HepG2 (cell line): ENCODE data around the gene PCSK5. TPM values are rescaled to one million over a fixed set of nuclear protein-coding genes. Genes with fewer than 3 reads are reported as not detected.

Experiments used
- ATAC-seq: fragments of 200-7000 bp; cut with Tn5 transposase; 3 replicates; pipeline ENCODE4 v1.9.1; 2020; ENCODE audit warnings: mild to moderate bottlenecking, moderate library complexity
- BruUV-seq: library from RNA; stranded (reverse); fragments of 400-500 nt; replicated peaks from 2 replicates; lab custom pipeline; 2021; lab: Mats Ljungman, UMichigan
- CTCF ChIA-PET: fragments of 300-600 bp; formaldehyde crosslinking; extraction: SDS; loops from one replicate; lab custom pipeline; 2021; ENCODE audit warnings: low total read pairs, inconsistent platforms, low intra/inter-chr PET ratio; lab: Yijun Ruan, JAX
- POLR2A ChIA-PET: fragments of 350-600 bp; sonication (Branson Sonifier 250); formaldehyde crosslinking; loops from one replicate; lab custom pipeline; 2020; ENCODE audit warnings: antibody characterized with exemption, inconsistent platforms; lab: Yijun Ruan, JAX
- DNase-seq: peaks from one replicate; pipeline ENCODE4 v3.0.0-alpha.2; 2015; ENCODE audit warnings: low spot score
- FAIRE-seq: peaks from 3 replicates; lab custom pipeline; 2011; peaks lifted over from hg19 to GRCh38; lab: Jason Lieb, UNC
- H2AFZ ChIP-seq: one replicate; pipeline ENCODE4 v1.6.1; 2011; ENCODE audit warnings: low read length, inconsistent platforms
- H3K27ac ChIP-seq: fragments of 300-600 bp; 3 replicates; pipeline ENCODE4 v1.8.0; 2011; ENCODE audit warnings: mixed run types, mild to moderate bottlenecking, mixed read lengths, low read length, inconsistent platforms; ENCODE audit not compliant: insufficient read depth; ENCODE audit errors: extremely low read length
- H3K27me3 ChIP-seq, 2 experiments: fragments of 200-600 bp in 1 of 2; 2 replicates in 1 of 2; 3 replicates in 1 of 2; pipeline versions ENCODE4 v1.6.0 to v1.8.0; 2011; ENCODE audit warnings: low read length in 2 of 2, mild to moderate bottlenecking in 2 of 2, moderate library complexity in 2 of 2, inconsistent platforms in 1 of 2; ENCODE audit not compliant: insufficient read depth in 2 of 2, control insufficient read depth in 1 of 2
- H3K36me3 ChIP-seq, 2 experiments: fragments of 200-600 bp in 1 of 2; replicated peaks in 1 of 2; 2 replicates in 1 of 2; 3 replicates in 1 of 2; pipeline versions ENCODE4 v1.5.1 to v1.8.0; 2011; ENCODE audit warnings: low read length in 2 of 2, inconsistent platforms in 1 of 2; ENCODE audit not compliant: insufficient read depth in 2 of 2, control insufficient read depth in 1 of 2
- H3K4me1 ChIP-seq: 2 replicates; pipeline ENCODE4 v1.5.1; 2012; ENCODE audit warnings: low read length, inconsistent platforms; ENCODE audit not compliant: insufficient read depth
- H3K4me2 ChIP-seq: 2 replicates; pipeline ENCODE4 v1.6.0; 2011; ENCODE audit warnings: low read depth, low read length, inconsistent platforms
- H3K4me3 ChIP-seq, 3 experiments: fragments of 200-600 bp in 1 of 3; sonication (generic), shearing (Covaris generic) in 1 of 3; replicated peaks in 1 of 3; 2 replicates each; pipeline ENCODE4 v1.5.1; 2011 to 2016; ENCODE audit warnings: low read length in 3 of 3, inconsistent platforms in 2 of 3, low read depth in 2 of 3, mild to moderate bottlenecking in 2 of 3, control low read depth in 1 of 3, mixed read lengths in 1 of 3; ENCODE audit not compliant: insufficient read depth in 1 of 3
- H3K79me2 ChIP-seq: one replicate; pipeline ENCODE4 v1.6.1; 2011; ENCODE audit warnings: low read length, inconsistent platforms; ENCODE audit not compliant: insufficient read depth
- H3K9ac ChIP-seq: 2 replicates; pipeline ENCODE4 v1.6.0; 2011; ENCODE audit warnings: mild to moderate bottlenecking, low read depth, low read length, inconsistent platforms; ENCODE audit not compliant: insufficient read depth
- H3K9me3 ChIP-seq: 2 replicates; pipeline ENCODE4 v1.5.1; 2012; ENCODE audit warnings: mild to moderate bottlenecking, low read length
- H4K20me1 ChIP-seq: 2 replicates; pipeline ENCODE4 v1.6.0; 2011; ENCODE audit warnings: inconsistent platforms, mild to moderate bottlenecking, low read length, moderate library complexity; ENCODE audit not compliant: insufficient read depth
- CHD2 ChIP-seq: IDR thresholded peaks from 2 replicates; pipeline ENCODE4 v1.6.1; 2011; ENCODE audit warnings: low read depth, low read length, improper control_type of control experiment
- HMG20A ChIP-seq: IDR thresholded peaks from 2 replicates; pipeline ENCODE4 v1.6.1; 2016; ENCODE audit warnings: borderline replicate concordance
- KLF6 ChIP-seq: IDR thresholded peaks from 2 replicates; pipeline ENCODE4 v1.8.0; 2016; ENCODE audit warnings: missing biosample characterization, missing genetic modification reagents
- ZNF282 ChIP-seq: fragments of 450-650 bp; IDR thresholded peaks from 2 replicates; pipeline ENCODE4 v1.6.1; 2018; ENCODE audit not compliant: partially characterized antibody
- WGBS: methylation state at CpG from one replicate; pipeline ENCODE4 v1.1.6; 2017; ENCODE audit warnings: low lambda C conversion rate; 5-methylcytosine and 5-hydroxymethylcytosine counted together
- in situ Hi-C: cut with HindIII; loops from 2 replicates; pipeline ENCODE4 v1.10.0; 2017; ENCODE audit warnings: low pct_unique_long_range_greater_than_20kb; ENCODE audit not compliant: extremely low pct_ligation_motif_present
- intact Hi-C: fragments of 100-400 bp; cut with micrococcal nuclease; formaldehyde crosslinking; loops from one replicate; pipeline ENCODE4 v1.10.0; 2022; ENCODE audit not compliant: unreplicated experiment
- polyA plus RNA-seq, 8 experiments: library from polyadenylated mRNA; depleted of rRNA in 3 of 8; stranded (reverse) in 7 of 8; unstranded in 1 of 8; fragments of >200 nt; fragmentation: Illumina TruSeq in 4 of 8; extraction: Trizol in 4 of 8; gene quantifications; 2 replicates each; pipeline versions ENCODE4 v1.2.1 to v1.2.3, GENCODE V29; 2011 to 2016; ENCODE audit warnings: low read depth in 4 of 8, missing spikeins in 1 of 8, mixed read lengths in 1 of 8; ENCODE audit not compliant: insufficient read depth in 1 of 8
- total RNA-seq, 5 experiments: library from RNA; depleted of rRNA; stranded (reverse); fragments of >200 nt; fragmentation: Illumina TruSeq; extraction: Trizol; gene quantifications; 2 replicates each; pipeline ENCODE4 v1.2.3, GENCODE V29; 2016; ENCODE audit warnings: low read depth in 1 of 5
- TF ChIP-seq, protein P1 (sequence below): sonication (generic); formaldehyde crosslinking; IDR thresholded peaks from 2 replicates; pipeline ENCODE4 v1.8.0; 2022; ENCODE audit warnings: mild to moderate bottlenecking, missing genetic modification reagents, borderline replicate concordance
- TF ChIP-seq, protein P2 (sequence below): sonication (generic); formaldehyde crosslinking; IDR thresholded peaks from one replicate; pipeline ENCODE4 v1.5.1; 2020; ENCODE audit warnings: mild to moderate bottlenecking, missing genetic modification reagents; ENCODE audit errors: not compliant biosample characterization
- TF ChIP-seq, protein P3 (sequence below): sonication (generic); formaldehyde crosslinking; IDR thresholded peaks from 2 replicates; pipeline ENCODE4 v1.5.1; 2020; ENCODE audit warnings: mild to moderate bottlenecking, missing genetic modification reagents, borderline replicate concordance

The PCSK5 gene
- total and polyA plus RNA-seq, 2 of the 13 experiments (the other 11 are each of a cell fraction or from before 2014, with no cell fraction given), result 0.55 to 0.66 TPM

- no TSS peak for BruUV-seq
- Histone ChIP-seq H3K27ac (no peak overlapping the region), H3K27me3 (no peaks in the 10 kb centered on the region), H3K4me1 (no peaks in the 10 kb centered on the region), H3K9me3 (no peaks in the 10 kb centered on the region), H2AFZ (no peak overlapping the region), H3K4me3 (no peak overlapping the region), H3K9ac (no peak overlapping the region), H3K79me2 (no peaks in the 10 kb centered on the region), H4K20me1 (no peaks in the 10 kb centered on the region), H3K4me2 (no peak overlapping the region), H3K36me3 (no peaks in the 10 kb centered on the region)
- ATAC-seq (no peak), DNase-seq (no peak), FAIRE-seq (no peak)
- CTCF ChIA-PET, result no interaction called here
- in situ Hi-C loops, result no loop called here
- POLR2A ChIA-PET, result no interaction called here
- intact Hi-C loops, result no loop called here
- 40% methylated on average over 4 of the region's 4 CpGs for WGBS
- TF ChIP-seq, protein P1, sequence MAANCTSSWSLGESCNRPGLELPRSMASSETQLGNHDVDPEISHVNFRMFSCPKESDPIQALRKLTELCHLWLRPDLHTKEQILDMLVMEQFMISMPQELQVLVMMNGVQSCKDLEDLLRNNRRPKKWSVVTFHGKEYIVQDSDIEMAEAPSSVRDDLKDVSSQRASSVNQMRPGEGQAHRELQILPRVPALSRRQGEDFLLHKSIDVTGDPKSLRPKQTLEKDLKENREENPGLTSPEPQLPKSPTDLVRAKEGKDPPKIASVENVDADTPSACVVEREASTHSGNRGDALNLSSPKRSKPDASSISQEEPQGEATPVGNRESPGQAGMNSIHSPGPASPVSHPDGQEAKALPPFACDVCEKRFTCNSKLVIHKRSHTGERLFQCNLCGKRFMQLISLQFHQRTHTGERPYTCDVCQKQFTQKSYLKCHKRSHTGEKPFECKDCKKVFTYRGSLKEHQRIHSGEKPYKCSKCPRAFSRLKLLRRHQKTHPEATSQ (CRISPR knock-in tag), result no peak
- TF ChIP-seq KLF6 (CRISPR knock-in tag) (no peak), HMG20A (CRISPR knock-in tag) (no peak), CHD2 (no peak), ZNF282 (no peak)
- TF ChIP-seq, protein P2, sequence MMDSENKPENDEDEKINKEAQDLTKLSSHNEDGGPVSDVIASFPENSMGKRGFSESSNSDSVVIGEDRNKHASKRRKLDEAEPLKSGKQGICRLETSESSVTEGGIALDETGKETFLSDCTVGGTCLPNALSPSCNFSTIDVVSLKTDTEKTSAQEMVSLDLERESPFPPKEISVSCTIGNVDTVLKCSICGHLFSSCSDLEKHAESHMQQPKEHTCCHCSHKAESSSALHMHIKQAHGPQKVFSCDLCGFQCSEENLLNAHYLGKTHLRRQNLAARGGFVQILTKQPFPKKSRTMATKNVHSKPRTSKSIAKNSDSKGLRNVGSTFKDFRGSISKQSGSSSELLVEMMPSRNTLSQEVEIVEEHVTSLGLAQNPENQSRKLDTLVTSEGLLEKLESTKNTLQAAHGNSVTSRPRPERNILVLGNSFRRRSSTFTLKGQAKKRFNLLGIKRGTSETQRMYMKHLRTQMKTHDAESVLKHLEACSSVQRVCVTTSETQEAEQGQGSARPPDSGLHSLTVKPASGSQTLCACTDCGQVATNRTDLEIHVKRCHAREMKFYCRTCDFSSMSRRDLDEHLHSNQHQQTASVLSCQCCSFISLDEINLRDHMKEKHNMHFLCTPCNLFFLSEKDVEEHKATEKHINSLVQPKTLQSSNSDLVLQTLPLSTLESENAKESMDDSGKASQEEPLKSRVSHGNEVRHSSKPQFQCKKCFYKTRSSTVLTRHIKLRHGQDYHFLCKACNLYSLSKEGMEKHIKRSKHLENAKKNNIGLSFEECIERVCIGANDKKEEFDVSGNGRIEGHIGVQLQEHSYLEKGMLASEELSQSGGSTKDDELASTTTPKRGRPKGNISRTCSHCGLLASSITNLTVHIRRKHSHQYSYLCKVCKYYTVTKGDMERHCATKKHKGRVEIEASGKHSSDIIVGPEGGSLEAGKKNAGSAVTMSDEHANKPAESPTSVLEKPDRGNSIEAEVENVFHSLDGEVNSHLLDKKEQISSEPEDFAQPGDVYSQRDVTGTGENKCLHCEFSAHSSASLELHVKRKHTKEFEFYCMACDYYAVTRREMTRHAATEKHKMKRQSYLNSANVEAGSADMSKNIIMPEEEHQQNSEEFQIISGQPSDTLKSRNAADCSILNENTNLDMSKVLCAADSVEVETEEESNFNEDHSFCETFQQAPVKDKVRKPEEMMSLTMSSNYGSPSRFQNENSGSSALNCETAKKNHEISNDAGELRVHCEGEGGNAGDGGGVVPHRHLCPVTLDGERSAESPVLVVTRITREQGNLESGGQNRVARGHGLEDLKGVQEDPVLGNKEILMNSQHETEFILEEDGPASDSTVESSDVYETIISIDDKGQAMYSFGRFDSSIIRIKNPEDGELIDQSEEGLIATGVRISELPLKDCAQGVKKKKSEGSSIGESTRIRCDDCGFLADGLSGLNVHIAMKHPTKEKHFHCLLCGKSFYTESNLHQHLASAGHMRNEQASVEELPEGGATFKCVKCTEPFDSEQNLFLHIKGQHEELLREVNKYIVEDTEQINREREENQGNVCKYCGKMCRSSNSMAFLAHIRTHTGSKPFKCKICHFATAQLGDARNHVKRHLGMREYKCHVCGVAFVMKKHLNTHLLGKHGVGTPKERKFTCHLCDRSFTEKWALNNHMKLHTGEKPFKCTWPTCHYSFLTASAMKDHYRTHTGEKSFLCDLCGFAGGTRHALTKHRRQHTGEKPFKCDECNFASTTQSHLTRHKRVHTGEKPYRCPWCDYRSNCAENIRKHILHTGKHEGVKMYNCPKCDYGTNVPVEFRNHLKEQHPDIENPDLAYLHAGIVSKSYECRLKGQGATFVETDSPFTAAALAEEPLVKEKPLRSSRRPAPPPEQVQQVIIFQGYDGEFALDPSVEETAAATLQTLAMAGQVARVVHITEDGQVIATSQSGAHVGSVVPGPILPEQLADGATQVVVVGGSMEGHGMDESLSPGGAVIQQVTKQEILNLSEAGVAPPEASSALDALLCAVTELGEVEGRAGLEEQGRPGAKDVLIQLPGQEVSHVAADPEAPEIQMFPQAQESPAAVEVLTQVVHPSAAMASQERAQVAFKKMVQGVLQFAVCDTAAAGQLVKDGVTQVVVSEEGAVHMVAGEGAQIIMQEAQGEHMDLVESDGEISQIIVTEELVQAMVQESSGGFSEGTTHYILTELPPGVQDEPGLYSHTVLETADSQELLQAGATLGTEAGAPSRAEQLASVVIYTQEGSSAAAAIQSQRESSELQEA, result no peak
- TF ChIP-seq, protein P3, sequence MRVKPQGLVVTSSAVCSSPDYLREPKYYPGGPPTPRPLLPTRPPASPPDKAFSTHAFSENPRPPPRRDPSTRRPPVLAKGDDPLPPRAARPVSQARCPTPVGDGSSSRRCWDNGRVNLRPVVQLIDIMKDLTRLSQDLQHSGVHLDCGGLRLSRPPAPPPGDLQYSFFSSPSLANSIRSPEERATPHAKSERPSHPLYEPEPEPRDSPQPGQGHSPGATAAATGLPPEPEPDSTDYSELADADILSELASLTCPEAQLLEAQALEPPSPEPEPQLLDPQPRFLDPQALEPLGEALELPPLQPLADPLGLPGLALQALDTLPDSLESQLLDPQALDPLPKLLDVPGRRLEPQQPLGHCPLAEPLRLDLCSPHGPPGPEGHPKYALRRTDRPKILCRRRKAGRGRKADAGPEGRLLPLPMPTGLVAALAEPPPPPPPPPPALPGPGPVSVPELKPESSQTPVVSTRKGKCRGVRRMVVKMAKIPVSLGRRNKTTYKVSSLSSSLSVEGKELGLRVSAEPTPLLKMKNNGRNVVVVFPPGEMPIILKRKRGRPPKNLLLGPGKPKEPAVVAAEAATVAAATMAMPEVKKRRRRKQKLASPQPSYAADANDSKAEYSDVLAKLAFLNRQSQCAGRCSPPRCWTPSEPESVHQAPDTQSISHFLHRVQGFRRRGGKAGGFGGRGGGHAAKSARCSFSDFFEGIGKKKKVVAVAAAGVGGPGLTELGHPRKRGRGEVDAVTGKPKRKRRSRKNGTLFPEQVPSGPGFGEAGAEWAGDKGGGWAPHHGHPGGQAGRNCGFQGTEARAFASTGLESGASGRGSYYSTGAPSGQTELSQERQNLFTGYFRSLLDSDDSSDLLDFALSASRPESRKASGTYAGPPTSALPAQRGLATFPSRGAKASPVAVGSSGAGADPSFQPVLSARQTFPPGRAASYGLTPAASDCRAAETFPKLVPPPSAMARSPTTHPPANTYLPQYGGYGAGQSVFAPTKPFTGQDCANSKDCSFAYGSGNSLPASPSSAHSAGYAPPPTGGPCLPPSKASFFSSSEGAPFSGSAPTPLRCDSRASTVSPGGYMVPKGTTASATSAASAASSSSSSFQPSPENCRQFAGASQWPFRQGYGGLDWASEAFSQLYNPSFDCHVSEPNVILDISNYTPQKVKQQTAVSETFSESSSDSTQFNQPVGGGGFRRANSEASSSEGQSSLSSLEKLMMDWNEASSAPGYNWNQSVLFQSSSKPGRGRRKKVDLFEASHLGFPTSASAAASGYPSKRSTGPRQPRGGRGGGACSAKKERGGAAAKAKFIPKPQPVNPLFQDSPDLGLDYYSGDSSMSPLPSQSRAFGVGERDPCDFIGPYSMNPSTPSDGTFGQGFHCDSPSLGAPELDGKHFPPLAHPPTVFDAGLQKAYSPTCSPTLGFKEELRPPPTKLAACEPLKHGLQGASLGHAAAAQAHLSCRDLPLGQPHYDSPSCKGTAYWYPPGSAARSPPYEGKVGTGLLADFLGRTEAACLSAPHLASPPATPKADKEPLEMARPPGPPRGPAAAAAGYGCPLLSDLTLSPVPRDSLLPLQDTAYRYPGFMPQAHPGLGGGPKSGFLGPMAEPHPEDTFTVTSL (CRISPR knock-in tag), result no peak
These were observed 247.9 kb downstream of the PCSK5 start for GRCh38 chr9:76138360-76138759.
